ENCODE measurements around the gene OSBPL8.

DNA sequence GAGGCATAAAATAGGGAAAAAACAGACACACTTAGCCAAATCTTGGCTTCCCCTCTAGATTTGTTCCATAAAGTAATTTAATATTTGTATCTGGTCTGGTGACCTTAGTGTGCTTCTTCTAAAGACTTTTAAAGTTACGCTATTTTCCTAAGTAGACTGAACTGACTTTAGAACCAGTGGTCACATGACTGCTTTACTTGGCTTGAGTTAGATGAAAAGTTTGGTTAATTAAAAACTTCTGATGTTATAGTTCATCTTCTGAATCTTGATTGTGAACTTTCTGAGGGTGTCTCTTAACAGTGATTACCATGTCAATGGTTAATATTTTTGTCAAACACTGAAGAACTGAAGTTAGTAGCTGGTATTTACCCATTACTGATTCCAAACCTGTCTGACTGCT is 214.0 kb downstream of the OSBPL8 start:
- TF ChIP-seq, protein P1, sequence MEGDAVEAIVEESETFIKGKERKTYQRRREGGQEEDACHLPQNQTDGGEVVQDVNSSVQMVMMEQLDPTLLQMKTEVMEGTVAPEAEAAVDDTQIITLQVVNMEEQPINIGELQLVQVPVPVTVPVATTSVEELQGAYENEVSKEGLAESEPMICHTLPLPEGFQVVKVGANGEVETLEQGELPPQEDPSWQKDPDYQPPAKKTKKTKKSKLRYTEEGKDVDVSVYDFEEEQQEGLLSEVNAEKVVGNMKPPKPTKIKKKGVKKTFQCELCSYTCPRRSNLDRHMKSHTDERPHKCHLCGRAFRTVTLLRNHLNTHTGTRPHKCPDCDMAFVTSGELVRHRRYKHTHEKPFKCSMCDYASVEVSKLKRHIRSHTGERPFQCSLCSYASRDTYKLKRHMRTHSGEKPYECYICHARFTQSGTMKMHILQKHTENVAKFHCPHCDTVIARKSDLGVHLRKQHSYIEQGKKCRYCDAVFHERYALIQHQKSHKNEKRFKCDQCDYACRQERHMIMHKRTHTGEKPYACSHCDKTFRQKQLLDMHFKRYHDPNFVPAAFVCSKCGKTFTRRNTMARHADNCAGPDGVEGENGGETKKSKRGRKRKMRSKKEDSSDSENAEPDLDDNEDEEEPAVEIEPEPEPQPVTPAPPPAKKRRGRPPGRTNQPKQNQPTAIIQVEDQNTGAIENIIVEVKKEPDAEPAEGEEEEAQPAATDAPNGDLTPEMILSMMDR (IDR thresholded peaks at IDR 0.05): no peak
- TF ChIP-seq POLR2A (IDR thresholded peaks at IDR 0.05) (no peak), EP300 (IDR thresholded peaks at IDR 0.05) (no peak), POLR2AphosphoS5 (IDR thresholded peaks at IDR 0.05) (no peak)

Data from sigmoid colon (tissue), 4 donors.